ENCODE data around the gene SLC18A3.

DNA sequence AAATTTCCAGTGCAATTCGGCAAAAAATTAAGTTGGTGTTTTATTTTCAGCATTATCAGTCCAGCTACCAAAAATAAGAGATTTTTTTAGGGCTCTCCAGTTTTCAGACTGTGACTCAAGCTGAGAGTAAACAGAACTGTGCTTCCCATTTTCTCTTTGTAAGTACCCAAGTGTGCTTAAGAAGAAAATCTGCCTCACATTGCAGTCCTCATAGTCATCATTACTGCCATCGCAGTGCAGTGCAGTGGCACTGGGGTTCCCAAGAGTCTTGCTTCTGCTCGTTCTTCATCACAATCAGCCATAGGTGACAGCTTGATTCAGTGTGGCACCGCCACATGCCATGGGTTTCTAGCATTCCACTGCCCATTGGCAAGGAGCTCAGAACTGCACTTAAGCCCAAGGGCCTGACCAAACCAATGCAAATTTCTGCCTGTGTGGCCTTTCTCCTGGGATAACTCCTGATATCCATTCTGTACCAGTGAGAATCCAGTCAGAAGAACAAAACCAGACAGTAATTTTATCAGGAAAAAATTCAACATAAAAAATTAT is 45.6 kb upstream of the SLC18A3 start:
- TF ChIP-seq POLR2A (IDR thresholded peaks at IDR 0.05) (no peak), POLR2AphosphoS5 (IDR thresholded peaks at IDR 0.05) (no peak)
- TF ChIP-seq, protein P1, sequence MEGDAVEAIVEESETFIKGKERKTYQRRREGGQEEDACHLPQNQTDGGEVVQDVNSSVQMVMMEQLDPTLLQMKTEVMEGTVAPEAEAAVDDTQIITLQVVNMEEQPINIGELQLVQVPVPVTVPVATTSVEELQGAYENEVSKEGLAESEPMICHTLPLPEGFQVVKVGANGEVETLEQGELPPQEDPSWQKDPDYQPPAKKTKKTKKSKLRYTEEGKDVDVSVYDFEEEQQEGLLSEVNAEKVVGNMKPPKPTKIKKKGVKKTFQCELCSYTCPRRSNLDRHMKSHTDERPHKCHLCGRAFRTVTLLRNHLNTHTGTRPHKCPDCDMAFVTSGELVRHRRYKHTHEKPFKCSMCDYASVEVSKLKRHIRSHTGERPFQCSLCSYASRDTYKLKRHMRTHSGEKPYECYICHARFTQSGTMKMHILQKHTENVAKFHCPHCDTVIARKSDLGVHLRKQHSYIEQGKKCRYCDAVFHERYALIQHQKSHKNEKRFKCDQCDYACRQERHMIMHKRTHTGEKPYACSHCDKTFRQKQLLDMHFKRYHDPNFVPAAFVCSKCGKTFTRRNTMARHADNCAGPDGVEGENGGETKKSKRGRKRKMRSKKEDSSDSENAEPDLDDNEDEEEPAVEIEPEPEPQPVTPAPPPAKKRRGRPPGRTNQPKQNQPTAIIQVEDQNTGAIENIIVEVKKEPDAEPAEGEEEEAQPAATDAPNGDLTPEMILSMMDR (IDR thresholded peaks at IDR 0.05) = no peak

All from breast epithelium (tissue), 3 donors.